OCI-LY7 (cell line): Measurements from ENCODE around the gene PICALM.

Experiments used
- CTCF ChIP-seq: fragments of 200-600 bp; sonication (generic); conservative IDR thresholded peaks from 2 replicates; pipeline ENCODE4 v1.5.1; 2014; ENCODE audit warnings: mild to moderate bottlenecking, antibody characterized with exemption, low read length, moderate library complexity, mixed read lengths
- EZH2phosphoT487 ChIP-seq: fragments of 200-600 bp; sonication (generic); IDR thresholded peaks from 2 replicates; pipeline ENCODE4 v1.6.1; 2018; ENCODE audit warnings: low read depth, borderline replicate concordance, mild to moderate bottlenecking, mixed run types, antibody characterized with exemption, low read length, moderate library complexity, mixed read lengths

GRCh38 chr11:86079421-86079820, 10.5 kb upstream of the PICALM start:
- TF ChIP-seq CTCF (no peak), EZH2phosphoT487 (no peak)
